ENCODE data around the gene ARHGEF11. TPM values are rescaled to one million over a fixed set of nuclear protein-coding genes. Genes with fewer than 3 reads are reported as not detected.

The ARHGEF11 gene
- total RNA-seq, 1 experiment from 2014 or later = 31.5 TPM

DNA sequence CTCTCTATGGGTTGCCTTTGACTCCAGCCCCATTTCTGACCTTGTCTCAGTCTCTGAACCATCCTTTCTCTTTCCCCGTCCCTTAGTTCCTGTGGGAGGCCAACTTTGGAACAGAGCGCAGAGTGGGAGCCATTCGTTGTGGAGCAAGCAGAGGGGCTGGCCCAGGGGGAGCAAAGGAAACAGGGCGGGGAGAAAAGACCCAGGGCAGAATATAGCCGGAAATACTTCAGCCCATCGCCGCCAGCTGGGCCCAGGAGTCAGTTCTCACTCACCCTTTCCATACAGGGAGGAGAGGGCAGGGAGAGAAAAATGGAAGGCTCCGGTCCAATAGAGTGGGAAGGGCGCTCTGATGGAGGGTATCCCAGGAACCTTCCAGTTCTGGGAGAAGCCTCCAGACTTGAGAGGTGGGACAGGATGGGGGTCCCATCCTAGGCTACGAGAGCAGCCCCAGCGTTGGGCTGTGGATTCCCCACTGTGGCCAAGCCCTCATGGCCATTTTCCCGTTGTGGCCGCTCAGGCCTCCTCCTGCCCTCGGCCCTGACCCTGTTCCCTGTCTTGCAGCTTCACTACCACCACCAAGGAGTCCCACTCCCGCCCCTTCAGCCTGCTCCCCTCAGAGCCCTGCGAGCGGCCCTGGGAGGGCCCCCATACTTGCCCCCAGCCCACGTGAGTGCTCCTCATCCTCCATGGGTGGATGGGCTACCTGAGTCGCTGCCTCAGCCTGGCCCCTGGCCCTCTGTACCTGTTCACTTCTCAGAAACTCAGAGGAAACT lies 141.2 kb downstream of the ARHGEF11 start:
- Histone ChIP-seq H3K27me3 (ENCODE audit: insufficient read depth, low read depth) (no peaks in the 10 kb centered on the region), H3F3A (ENCODE audit: insufficient read depth, low read depth) (no peaks in the 10 kb centered on the region), H3K9me2 (ENCODE audit: insufficient read depth) (no peaks in the 10 kb centered on the region), H3K79me2 (ENCODE audit: low read depth) (no peaks in the 10 kb centered on the region), H3K27ac (no peak overlapping the region), H3K9me3 (ENCODE audit: insufficient read depth, low read depth) (no peaks in the 10 kb centered on the region), H3K4me3 (no peak overlapping the region), H3K36me3 (ENCODE audit: low read depth) (no peaks in the 10 kb centered on the region), H3K4me2 (no peak overlapping the region), H4K20me1 (ENCODE audit: insufficient read depth) (no peaks in the 10 kb centered on the region), H3K4me1 (replicated peaks; ENCODE audit: insufficient read depth) (0 out of 2 replicates have a peak, but pooled peaks cover 10% of the 10 kb centered on the region), H2AFZ (no peak overlapping the region)
- intact Hi-C loops (cut with micrococcal nuclease; ENCODE audit: unreplicated experiment) = no loop called here
- TF ChIP-seq, protein P1, sequence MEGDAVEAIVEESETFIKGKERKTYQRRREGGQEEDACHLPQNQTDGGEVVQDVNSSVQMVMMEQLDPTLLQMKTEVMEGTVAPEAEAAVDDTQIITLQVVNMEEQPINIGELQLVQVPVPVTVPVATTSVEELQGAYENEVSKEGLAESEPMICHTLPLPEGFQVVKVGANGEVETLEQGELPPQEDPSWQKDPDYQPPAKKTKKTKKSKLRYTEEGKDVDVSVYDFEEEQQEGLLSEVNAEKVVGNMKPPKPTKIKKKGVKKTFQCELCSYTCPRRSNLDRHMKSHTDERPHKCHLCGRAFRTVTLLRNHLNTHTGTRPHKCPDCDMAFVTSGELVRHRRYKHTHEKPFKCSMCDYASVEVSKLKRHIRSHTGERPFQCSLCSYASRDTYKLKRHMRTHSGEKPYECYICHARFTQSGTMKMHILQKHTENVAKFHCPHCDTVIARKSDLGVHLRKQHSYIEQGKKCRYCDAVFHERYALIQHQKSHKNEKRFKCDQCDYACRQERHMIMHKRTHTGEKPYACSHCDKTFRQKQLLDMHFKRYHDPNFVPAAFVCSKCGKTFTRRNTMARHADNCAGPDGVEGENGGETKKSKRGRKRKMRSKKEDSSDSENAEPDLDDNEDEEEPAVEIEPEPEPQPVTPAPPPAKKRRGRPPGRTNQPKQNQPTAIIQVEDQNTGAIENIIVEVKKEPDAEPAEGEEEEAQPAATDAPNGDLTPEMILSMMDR (conservative IDR thresholded peaks at IDR 0.05) = no peak
- CTCF ChIA-PET = no interaction called here
- POLR2A ChIA-PET (ENCODE audit: unreplicated experiment) = no interaction called here
- no TSS peak for BruUV-seq (replicated peaks)
- DNase-seq = no peak

DNA sequence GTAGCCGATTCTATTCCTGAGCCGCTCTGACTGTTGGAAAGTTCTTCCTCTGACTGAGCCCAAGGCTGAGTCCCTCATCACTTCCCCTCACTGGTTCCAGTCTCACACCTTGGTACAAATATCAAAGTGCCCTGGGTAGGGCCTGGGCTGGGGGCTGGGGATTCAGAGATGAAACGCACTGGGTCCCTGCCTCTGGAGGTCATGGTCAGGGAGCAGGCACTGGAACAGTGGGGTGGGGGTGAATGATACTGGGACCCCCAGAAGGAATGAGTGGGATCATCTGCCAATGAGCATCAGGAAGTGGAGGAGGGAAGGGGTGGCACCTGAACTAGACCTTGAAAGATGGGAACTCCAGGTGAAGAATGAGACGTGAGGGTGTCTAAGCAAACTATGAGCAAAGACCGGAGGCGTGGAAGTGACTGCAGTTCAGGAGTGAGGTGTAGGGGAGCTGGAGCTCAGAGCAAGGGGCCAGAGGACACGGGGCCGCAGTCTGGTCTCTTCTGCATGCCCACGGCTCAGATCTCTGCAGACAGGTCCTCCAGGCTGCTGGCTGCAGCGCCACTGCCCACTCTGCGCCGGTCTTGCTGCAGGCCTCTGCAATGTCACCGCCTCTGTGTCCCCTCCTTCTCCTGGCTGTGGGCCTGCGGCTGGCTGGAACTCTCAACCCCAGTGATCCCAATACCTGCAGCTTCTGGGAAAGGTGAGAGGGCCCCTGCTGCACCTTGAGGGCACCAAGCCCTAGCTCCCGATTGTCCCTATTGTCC lies 142.0 kb downstream of the ARHGEF11 start:
- no peaks in the 10 kb centered on the region for H3K27me3 ChIP-seq (ENCODE audit: insufficient read depth, low read depth)
- no peak for TF ChIP-seq EZH2 (IDR thresholded peaks at IDR 0.05; ENCODE audit: low read depth)
- TF ChIP-seq, protein P1 (conservative IDR thresholded peaks at IDR 0.05) = no peak
- intact Hi-C loops (cut with micrococcal nuclease; ENCODE audit: unreplicated experiment) = no loop called here
- H3K4me1 ChIP-seq (replicated peaks; ENCODE audit: insufficient read depth) = peaks cover 15% of the 10 kb centered on the region
- H3K4me2 ChIP-seq = no peak overlapping the region
- H4K20me1 ChIP-seq (ENCODE audit: insufficient read depth) = no peaks in the 10 kb centered on the region
- H2AFZ ChIP-seq = no peak overlapping the region
- no peak for DNase-seq
- no TSS peak for BruUV-seq (replicated peaks)
- ChIA-PET CTCF (no interaction called here), POLR2A (ENCODE audit: unreplicated experiment) (no interaction called here)
- H3K36me3 ChIP-seq (ENCODE audit: low read depth) = no peaks in the 10 kb centered on the region
- H3K27ac ChIP-seq = no peak overlapping the region
- H3K9me3 ChIP-seq (ENCODE audit: insufficient read depth, low read depth) = no peaks in the 10 kb centered on the region
- no peaks in the 10 kb centered on the region for H3K9me2 ChIP-seq (ENCODE audit: insufficient read depth)
- no peak overlapping the region for H3K4me3 ChIP-seq
- no peaks in the 10 kb centered on the region for H3K79me2 ChIP-seq (ENCODE audit: low read depth)
- no peaks in the 10 kb centered on the region for H3F3A ChIP-seq (ENCODE audit: insufficient read depth, low read depth)

DNA sequence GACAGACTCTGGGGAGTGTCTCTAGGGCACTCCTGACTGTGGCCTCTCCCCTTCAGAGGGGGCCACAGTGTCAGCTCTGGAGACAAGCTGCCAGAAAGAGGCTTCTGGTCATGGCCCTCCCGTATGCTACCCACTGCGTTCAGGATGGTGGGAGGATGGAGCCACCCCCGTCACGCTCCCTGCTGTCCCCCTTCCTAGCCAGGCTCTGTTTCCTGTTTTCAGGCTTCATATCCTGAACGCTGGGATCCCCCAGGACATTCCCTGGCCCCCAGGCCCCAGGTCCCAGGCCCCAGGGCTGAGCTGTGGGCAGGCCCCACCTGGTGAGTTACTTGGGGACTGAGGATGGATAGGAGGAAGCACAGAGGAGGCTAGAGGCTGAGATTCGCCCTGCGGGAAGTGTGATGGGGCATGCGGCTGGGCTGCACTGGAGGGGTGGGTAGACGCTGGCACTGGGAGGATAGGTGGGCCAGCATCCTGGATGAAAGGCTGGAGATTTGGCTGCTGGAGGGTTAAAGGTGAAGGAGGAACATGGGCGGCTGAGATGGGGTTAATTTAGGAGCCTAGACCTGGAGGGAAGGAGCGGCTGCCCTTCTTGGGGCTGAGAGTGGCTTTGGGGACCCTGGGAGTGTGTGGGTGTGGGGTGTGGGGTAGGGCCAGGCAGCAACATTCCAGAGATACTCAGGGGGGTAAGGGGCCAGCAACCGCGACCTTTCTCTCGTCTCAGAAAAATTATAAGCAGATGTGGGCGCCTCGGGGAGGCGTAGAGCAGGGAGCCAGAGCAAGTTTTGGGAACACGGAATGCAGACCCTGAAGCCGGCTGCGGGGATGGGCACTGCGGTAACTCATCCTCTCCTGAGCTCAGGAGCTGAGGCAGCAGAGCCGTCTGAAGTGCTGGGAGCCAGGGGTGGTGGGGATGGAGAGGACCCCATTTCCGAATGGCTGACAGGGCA lies 143.3 kb downstream of the ARHGEF11 start:
- no peaks in the 10 kb centered on the region for H4K20me1 ChIP-seq (ENCODE audit: insufficient read depth)
- no peak overlapping the region for H3K4me2 ChIP-seq
- ChIA-PET POLR2A (ENCODE audit: unreplicated experiment) (no interaction called here), CTCF (no interaction called here)
- no peaks in the 10 kb centered on the region for H3K9me2 ChIP-seq (ENCODE audit: insufficient read depth)
- H3K4me1 ChIP-seq (replicated peaks; ENCODE audit: insufficient read depth) = peaks cover 24% of the 10 kb centered on the region
- H3F3A ChIP-seq (ENCODE audit: insufficient read depth, low read depth) = peaks cover 8% of the 10 kb centered on the region
- H3K79me2 ChIP-seq (ENCODE audit: low read depth) = no peaks in the 10 kb centered on the region
- no peaks in the 10 kb centered on the region for H3K36me3 ChIP-seq (ENCODE audit: low read depth)
- BruUV-seq (replicated peaks) = no TSS peak
- H3K27me3 ChIP-seq (ENCODE audit: insufficient read depth, low read depth) = no peaks in the 10 kb centered on the region
- no peak for TF ChIP-seq EZH2 (IDR thresholded peaks at IDR 0.05; ENCODE audit: low read depth)
- TF ChIP-seq, protein P1 (conservative IDR thresholded peaks at IDR 0.05) = no peak
- no peak overlapping the region for H3K4me3 ChIP-seq
- H2AFZ ChIP-seq = no peak overlapping the region
- intact Hi-C loops (cut with micrococcal nuclease; ENCODE audit: unreplicated experiment) = no loop called here
- no peak overlapping the region for H3K27ac ChIP-seq
- H3K9me3 ChIP-seq (ENCODE audit: insufficient read depth, low read depth) = no peaks in the 10 kb centered on the region
- DNase-seq = no peak
